ENCODE data around the gene FAM184A. TPM values are rescaled to one million over a fixed set of nuclear protein-coding genes. Genes with fewer than 3 reads are reported as not detected.

Gene FAM184A
- total and polyA plus RNA-seq, 2 donors: 1.4 to 3.3 TPM

DNA sequence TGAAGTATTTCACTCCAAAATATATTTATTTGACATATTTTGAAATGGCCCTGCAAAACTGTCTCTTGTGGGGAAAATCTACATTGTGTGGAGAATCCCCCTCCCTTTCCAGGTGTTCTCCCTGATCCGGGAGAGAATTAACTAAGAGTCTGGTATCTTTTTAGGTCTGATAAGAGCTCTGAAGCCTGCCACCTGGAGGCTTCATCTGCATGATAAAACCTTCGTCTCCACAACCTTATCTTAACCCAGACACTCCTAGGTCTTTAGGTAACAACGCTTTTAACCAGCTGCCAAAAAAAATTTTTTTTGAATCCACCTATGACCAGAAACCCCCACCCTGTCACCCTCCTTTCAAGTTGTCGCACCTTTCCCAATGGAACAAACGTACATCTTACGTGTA lies 43.0 kb downstream of the FAM184A start:
- H3K4me3 ChIP-seq (ENCODE audit: low read length in 2 of 2): no peak overlapping the region
- 93% methylated on average over 6 of the region's 6 CpGs for WGBS
- H3K27me3 ChIP-seq (ENCODE audit: control insufficient read depth in 2 of 2, insufficient read depth in 1 of 2, low read length in 1 of 2): no peaks in the 10 kb centered on the region
- no peak overlapping the region for H3K27ac ChIP-seq (ENCODE audit: low read depth in 1 of 2, low read length in 1 of 2)
- H3K9me3 ChIP-seq (ENCODE audit: control insufficient read depth in 2 of 2, insufficient read depth in 1 of 2, low read length in 1 of 2): no peaks in the 10 kb centered on the region
- H3K4me1 ChIP-seq (ENCODE audit: control insufficient read depth in 2 of 2, insufficient read depth in 2 of 2, low read length in 2 of 2): no peaks in the 10 kb centered on the region
- DNase-seq (ENCODE audit: low read depth in 6 of 9, low spot score in 9 of 9): no peak
- no peaks in the 10 kb centered on the region for H3K36me3 ChIP-seq (ENCODE audit: control insufficient read depth in 2 of 2, insufficient read depth in 2 of 2, low read length in 1 of 2)

DNA sequence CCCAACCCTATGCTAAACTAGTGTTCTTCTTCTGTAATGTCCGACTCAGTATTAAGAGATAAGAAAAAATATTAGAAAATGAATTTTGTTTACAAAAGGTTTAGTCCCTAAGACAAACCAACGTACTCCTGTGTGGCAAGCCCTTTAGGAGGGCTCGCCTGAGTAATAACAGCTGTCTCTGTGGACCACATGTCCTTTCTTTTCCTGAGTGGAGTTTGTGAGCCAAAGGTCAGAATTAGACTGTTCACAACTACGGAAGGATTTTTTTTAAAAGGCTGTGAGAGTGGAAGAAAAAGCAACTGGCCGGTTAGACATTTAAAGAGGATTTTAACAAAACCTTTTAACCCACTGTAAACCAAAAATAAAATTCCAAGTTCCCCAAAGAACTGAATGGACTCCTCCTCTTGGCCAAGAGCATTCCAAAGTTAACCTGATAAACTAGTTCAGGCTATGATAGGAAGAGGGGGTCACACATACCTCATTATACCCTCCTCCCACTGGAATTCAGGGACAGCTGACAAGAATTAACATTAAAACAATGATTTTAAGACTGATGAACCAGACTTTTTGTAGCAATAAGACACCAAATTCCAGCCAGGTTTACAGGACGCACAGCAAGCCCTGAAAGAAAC lies 43.5 kb downstream of the FAM184A start:
- H3K27ac ChIP-seq (ENCODE audit: low read depth in 1 of 2, low read length in 1 of 2): no peak overlapping the region
- no peak overlapping the region for H3K4me3 ChIP-seq (ENCODE audit: low read length in 2 of 2)
- 89% methylated on average over 6 of the region's 6 CpGs for WGBS
- H3K36me3 ChIP-seq (ENCODE audit: control insufficient read depth in 2 of 2, insufficient read depth in 2 of 2, low read length in 1 of 2): no peaks in the 10 kb centered on the region
- no peaks in the 10 kb centered on the region for H3K9me3 ChIP-seq (ENCODE audit: control insufficient read depth in 2 of 2, insufficient read depth in 1 of 2, low read length in 1 of 2)
- H3K4me1 ChIP-seq (ENCODE audit: control insufficient read depth in 2 of 2, insufficient read depth in 2 of 2, low read length in 2 of 2): no peaks in the 10 kb centered on the region
- no peaks in the 10 kb centered on the region for H3K27me3 ChIP-seq (ENCODE audit: control insufficient read depth in 2 of 2, insufficient read depth in 1 of 2, low read length in 1 of 2)
- DNase-seq (ENCODE audit: low read depth in 6 of 9, low spot score in 9 of 9): no peak

DNA sequence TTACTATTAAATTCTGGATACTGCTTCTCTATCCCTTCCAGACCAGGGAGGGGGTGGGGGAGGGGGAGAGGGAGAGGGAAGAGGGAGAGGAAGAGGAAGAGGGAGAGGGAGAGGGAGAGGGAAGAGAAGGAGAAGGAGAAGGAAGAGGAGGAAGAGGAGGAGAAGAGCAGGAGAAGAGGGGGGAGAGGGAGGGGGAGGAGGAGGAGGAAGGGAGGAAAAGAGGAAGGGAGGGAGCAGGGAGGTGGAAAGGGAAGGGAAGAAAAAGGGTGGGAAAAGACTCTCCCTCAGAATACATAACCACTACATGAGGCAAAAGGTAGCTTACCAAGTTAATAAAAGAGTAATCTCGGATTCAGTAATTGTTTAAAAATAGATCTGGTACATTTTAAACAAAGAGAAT lies 46.0 kb downstream of the FAM184A start:
- Histone ChIP-seq H3K4me1 (ENCODE audit: control insufficient read depth in 2 of 2, insufficient read depth in 2 of 2, low read length in 2 of 2) (no peaks in the 10 kb centered on the region), H3K27me3 (ENCODE audit: control insufficient read depth in 2 of 2, insufficient read depth in 1 of 2, low read length in 1 of 2) (no peaks in the 10 kb centered on the region), H3K36me3 (ENCODE audit: control insufficient read depth in 2 of 2, insufficient read depth in 2 of 2, low read length in 1 of 2) (no peaks in the 10 kb centered on the region), H3K4me3 (ENCODE audit: low read length in 2 of 2) (no peak overlapping the region), H3K27ac (ENCODE audit: low read depth in 1 of 2, low read length in 1 of 2) (no peak overlapping the region), H3K9me3 (ENCODE audit: control insufficient read depth in 2 of 2, insufficient read depth in 1 of 2, low read length in 1 of 2) (no peaks in the 10 kb centered on the region)
- DNase-seq (ENCODE audit: low read depth in 6 of 9, low spot score in 9 of 9): no peak
- WGBS: 94% methylated on average over 1 of the region's 1 CpG

DNA sequence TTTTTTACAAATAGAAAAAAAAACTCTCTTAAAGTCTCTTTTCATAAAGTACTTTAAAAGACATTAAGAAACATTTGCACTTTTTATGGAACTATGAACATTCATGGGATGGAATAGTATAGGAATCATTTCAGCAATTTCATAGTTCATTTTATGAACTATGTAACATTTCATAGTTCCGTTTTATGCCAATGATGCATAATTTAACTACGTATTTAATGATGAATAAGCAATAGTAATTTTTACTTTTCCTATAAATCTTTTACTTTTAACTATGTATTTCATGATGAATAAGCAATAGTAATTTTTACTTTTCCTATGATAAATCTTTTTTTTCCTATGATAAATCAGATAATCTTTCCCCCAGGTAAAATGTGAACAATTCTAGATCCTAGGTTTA lies 47.7 kb downstream of the FAM184A start:
- H3K9me3 ChIP-seq (ENCODE audit: control insufficient read depth in 2 of 2, insufficient read depth in 1 of 2, low read length in 1 of 2): no peaks in the 10 kb centered on the region
- no peak for DNase-seq (ENCODE audit: low read depth in 6 of 9, low spot score in 9 of 9)
- H3K27me3 ChIP-seq (ENCODE audit: control insufficient read depth in 2 of 2, insufficient read depth in 1 of 2, low read length in 1 of 2): no peaks in the 10 kb centered on the region
- no peaks in the 10 kb centered on the region for H3K36me3 ChIP-seq (ENCODE audit: control insufficient read depth in 2 of 2, insufficient read depth in 2 of 2, low read length in 1 of 2)
- H3K27ac ChIP-seq (ENCODE audit: low read depth in 1 of 2, low read length in 1 of 2): no peak overlapping the region
- no peaks in the 10 kb centered on the region for H3K4me1 ChIP-seq (ENCODE audit: control insufficient read depth in 2 of 2, insufficient read depth in 2 of 2, low read length in 2 of 2)
- no peak overlapping the region for H3K4me3 ChIP-seq (ENCODE audit: low read length in 2 of 2)
- 99% methylated on average over 2 of the region's 2 CpGs for WGBS

DNA sequence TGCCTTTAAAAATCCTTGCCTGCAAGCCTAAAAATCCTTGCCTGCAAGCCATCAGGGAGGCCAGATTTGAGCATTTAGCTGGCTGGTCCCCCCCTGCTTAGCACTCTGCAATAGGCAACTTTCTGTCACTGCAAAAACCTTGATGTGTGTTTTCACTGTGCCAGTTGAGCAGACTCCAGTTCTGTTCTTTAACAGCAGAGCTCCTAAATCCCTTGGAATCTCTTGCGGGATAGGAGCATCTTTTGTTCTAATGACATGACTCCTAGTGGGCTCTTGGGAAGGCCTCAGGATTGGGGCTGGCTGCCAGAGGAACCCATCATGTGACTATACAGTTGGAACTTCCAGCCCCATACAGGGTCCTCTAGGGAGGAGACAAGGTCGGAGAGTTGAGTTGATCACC lies 50.4 kb downstream of the FAM184A start:
- no peak overlapping the region for H3K4me3 ChIP-seq (ENCODE audit: low read length in 2 of 2)
- no peaks in the 10 kb centered on the region for H3K4me1 ChIP-seq (ENCODE audit: control insufficient read depth in 2 of 2, insufficient read depth in 2 of 2, low read length in 2 of 2)
- WGBS: 95% methylated on average over 2 of the region's 2 CpGs
- no peaks in the 10 kb centered on the region for H3K36me3 ChIP-seq (ENCODE audit: control insufficient read depth in 2 of 2, insufficient read depth in 2 of 2, low read length in 1 of 2)
- no peaks in the 10 kb centered on the region for H3K9me3 ChIP-seq (ENCODE audit: control insufficient read depth in 2 of 2, insufficient read depth in 1 of 2, low read length in 1 of 2)
- DNase-seq (ENCODE audit: low read depth in 6 of 9, low spot score in 9 of 9): no peak
- H3K27ac ChIP-seq (ENCODE audit: low read depth in 1 of 2, low read length in 1 of 2): no peak overlapping the region
- no peaks in the 10 kb centered on the region for H3K27me3 ChIP-seq (ENCODE audit: control insufficient read depth in 2 of 2, insufficient read depth in 1 of 2, low read length in 1 of 2)

DNA sequence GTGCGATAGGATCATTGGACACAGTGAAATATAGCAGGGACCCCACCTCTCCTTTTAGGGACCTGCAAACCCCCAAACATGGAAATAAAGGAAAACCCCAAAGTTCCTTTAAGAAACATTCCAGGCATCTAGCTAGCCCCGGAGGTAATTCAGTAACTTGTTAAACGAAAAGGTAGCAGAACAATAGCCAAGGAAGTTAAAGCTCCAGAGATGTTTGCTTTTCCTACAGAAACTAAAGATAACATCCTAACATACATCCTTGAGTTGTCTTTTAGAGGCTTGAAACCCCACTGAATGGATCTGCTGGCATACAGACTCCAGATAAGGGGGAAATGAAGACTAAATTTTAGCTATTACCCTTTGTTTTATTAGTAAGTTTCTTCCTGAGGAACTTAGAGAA lies 51.0 kb downstream of the FAM184A start:
- H3K36me3 ChIP-seq (ENCODE audit: control insufficient read depth in 2 of 2, insufficient read depth in 2 of 2, low read length in 1 of 2): no peaks in the 10 kb centered on the region
- H3K27ac ChIP-seq (ENCODE audit: low read depth in 1 of 2, low read length in 1 of 2): no peak overlapping the region
- no peaks in the 10 kb centered on the region for H3K27me3 ChIP-seq (ENCODE audit: control insufficient read depth in 2 of 2, insufficient read depth in 1 of 2, low read length in 1 of 2)
- DNase-seq (ENCODE audit: low read depth in 6 of 9, low spot score in 9 of 9): no peak
- WGBS: 83% methylated on average over 3 of the region's 3 CpGs
- no peaks in the 10 kb centered on the region for H3K4me1 ChIP-seq (ENCODE audit: control insufficient read depth in 2 of 2, insufficient read depth in 2 of 2, low read length in 2 of 2)
- H3K9me3 ChIP-seq (ENCODE audit: control insufficient read depth in 2 of 2, insufficient read depth in 1 of 2, low read length in 1 of 2): no peaks in the 10 kb centered on the region
- H3K4me3 ChIP-seq (ENCODE audit: low read length in 2 of 2): no peak overlapping the region

DNA sequence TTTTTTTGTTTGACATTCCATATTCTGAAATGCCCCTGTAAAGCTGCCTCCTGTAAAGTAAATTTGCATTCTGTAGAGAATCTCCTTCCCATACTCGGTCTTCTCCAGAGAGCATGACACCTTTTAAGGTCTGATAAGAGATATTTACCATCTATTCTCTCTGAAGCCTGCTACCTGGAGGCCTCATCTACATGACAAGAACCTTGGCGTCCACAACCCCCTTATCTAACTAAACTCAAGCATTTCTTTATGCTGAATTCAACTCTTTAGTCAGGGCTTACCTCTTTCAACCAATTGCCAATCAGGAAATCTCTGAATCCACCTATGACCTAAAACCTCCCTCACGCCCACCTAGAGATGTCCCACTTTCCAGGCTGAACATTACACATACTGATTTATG lies 51.6 kb downstream of the FAM184A start:
- H3K4me1 ChIP-seq (ENCODE audit: control insufficient read depth in 2 of 2, insufficient read depth in 2 of 2, low read length in 2 of 2): no peaks in the 10 kb centered on the region
- no peak for DNase-seq (ENCODE audit: low read depth in 6 of 9, low spot score in 9 of 9)
- H3K27ac ChIP-seq (ENCODE audit: low read depth in 1 of 2, low read length in 1 of 2): no peak overlapping the region
- WGBS: 95% methylated on average over 3 of the region's 3 CpGs
- H3K4me3 ChIP-seq (ENCODE audit: low read length in 2 of 2): no peak overlapping the region
- H3K27me3 ChIP-seq (ENCODE audit: control insufficient read depth in 2 of 2, insufficient read depth in 1 of 2, low read length in 1 of 2): no peaks in the 10 kb centered on the region
- H3K9me3 ChIP-seq (ENCODE audit: control insufficient read depth in 2 of 2, insufficient read depth in 1 of 2, low read length in 1 of 2): no peaks in the 10 kb centered on the region
- no peaks in the 10 kb centered on the region for H3K36me3 ChIP-seq (ENCODE audit: control insufficient read depth in 2 of 2, insufficient read depth in 2 of 2, low read length in 1 of 2)

DNA sequence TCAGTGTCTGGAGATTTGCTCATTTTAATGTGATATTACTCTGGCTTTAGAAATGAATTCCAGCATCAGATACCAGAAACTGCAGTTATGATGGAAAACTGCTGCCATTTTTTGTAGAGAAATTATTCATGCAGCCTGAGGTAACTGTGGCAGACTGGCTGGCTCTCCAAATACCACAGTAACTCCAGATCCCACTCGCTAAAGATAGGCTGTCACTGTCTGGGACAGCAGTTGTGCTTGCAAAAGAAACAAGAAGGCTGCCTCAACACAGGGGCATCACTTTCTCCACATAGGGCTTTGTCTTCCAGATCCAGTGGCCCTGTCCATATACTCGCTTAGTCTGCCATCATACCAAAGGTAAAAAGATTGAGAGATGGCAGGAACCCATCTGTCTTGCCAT lies 52.7 kb downstream of the FAM184A start:
- H3K36me3 ChIP-seq (ENCODE audit: control insufficient read depth in 2 of 2, insufficient read depth in 2 of 2, low read length in 1 of 2): no peaks in the 10 kb centered on the region
- no peak overlapping the region for H3K4me3 ChIP-seq (ENCODE audit: low read length in 2 of 2)
- H3K27ac ChIP-seq (ENCODE audit: low read depth in 1 of 2, low read length in 1 of 2): no peak overlapping the region
- WGBS: 97% methylated on average over 2 of the region's 2 CpGs
- no peak for DNase-seq (ENCODE audit: low read depth in 6 of 9, low spot score in 9 of 9)
- no peaks in the 10 kb centered on the region for H3K9me3 ChIP-seq (ENCODE audit: control insufficient read depth in 2 of 2, insufficient read depth in 1 of 2, low read length in 1 of 2)
- H3K4me1 ChIP-seq (ENCODE audit: control insufficient read depth in 2 of 2, insufficient read depth in 2 of 2, low read length in 2 of 2): no peaks in the 10 kb centered on the region
- H3K27me3 ChIP-seq (ENCODE audit: control insufficient read depth in 2 of 2, insufficient read depth in 1 of 2, low read length in 1 of 2): no peaks in the 10 kb centered on the region

DNA sequence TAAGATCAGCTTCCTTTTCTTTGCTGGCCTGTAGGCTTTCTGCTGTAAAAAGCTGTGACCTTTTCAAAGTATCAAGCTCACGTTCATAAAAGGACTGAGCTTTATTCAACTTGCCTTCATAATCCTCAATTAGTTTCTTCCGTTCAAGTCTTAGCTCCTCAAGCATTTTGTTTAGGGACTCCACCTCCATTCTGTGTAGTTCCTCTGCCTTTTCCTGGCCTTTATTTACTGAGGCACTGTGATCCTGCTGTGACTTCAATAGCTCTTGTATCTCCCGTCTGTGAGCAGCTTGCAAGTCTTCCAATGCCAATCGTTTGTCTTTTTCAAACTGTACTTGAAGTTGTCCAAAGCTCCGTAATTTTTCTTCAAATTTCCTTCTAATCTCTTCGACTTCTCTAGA lies 54.4 kb downstream of the FAM184A start:
- DNase-seq (ENCODE audit: low read depth in 6 of 9, low spot score in 9 of 9): no peak
- Histone ChIP-seq H3K4me1 (ENCODE audit: control insufficient read depth in 2 of 2, insufficient read depth in 2 of 2, low read length in 2 of 2) (no peaks in the 10 kb centered on the region), H3K4me3 (ENCODE audit: low read length in 2 of 2) (no peak overlapping the region), H3K27me3 (ENCODE audit: control insufficient read depth in 2 of 2, insufficient read depth in 1 of 2, low read length in 1 of 2) (no peaks in the 10 kb centered on the region), H3K27ac (ENCODE audit: low read depth in 1 of 2, low read length in 1 of 2) (no peak overlapping the region), H3K36me3 (ENCODE audit: control insufficient read depth in 2 of 2, insufficient read depth in 2 of 2, low read length in 1 of 2) (no peaks in the 10 kb centered on the region), H3K9me3 (ENCODE audit: control insufficient read depth in 2 of 2, insufficient read depth in 1 of 2, low read length in 1 of 2) (no peaks in the 10 kb centered on the region)
- WGBS: 92% methylated on average over 6 of the region's 6 CpGs

DNA sequence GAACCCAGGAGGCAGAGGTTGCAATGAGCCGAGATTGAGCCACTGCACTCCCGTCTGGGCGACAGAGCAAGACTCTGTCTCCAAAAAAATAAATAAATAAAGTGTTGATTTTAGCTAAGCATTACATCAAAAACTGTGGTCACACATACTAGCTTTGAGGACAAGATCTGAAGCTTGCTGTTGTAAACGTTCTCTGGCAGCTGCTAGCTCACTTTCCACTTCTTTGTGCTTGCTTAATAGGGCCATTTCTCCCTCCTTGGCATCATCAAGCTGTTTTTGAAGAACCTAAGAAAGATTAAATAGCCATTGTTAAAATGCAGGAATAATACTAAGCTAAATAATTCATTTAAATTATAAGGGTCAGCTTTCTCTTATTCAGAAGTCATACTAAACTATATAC lies 55.7 kb downstream of the FAM184A start:
- 82% methylated on average over 4 of the region's 4 CpGs for WGBS
- H3K9me3 ChIP-seq (ENCODE audit: control insufficient read depth in 2 of 2, insufficient read depth in 1 of 2, low read length in 1 of 2): no peaks in the 10 kb centered on the region
- no peaks in the 10 kb centered on the region for H3K4me1 ChIP-seq (ENCODE audit: control insufficient read depth in 2 of 2, insufficient read depth in 2 of 2, low read length in 2 of 2)
- H3K4me3 ChIP-seq (ENCODE audit: low read length in 2 of 2): no peak overlapping the region
- no peaks in the 10 kb centered on the region for H3K36me3 ChIP-seq (ENCODE audit: control insufficient read depth in 2 of 2, insufficient read depth in 2 of 2, low read length in 1 of 2)
- peak in 1 of 9 donors; percentile 12 for DNase-seq (ENCODE audit: low read depth in 6 of 9, low spot score in 9 of 9)
- H3K27me3 ChIP-seq (ENCODE audit: control insufficient read depth in 2 of 2, insufficient read depth in 1 of 2, low read length in 1 of 2): no peaks in the 10 kb centered on the region
- no peak overlapping the region for H3K27ac ChIP-seq (ENCODE audit: low read depth in 1 of 2, low read length in 1 of 2)
